Tibial nerve (tissue), 4 donors: ENCODE results near the gene WDR82. TPM values are rescaled to one million over a fixed set of nuclear protein-coding genes. Genes with fewer than 3 reads are reported as not detected.
A peak's percentile ranks its signal among the peaks of the same experiment; 100 is the strongest.

ENCODE experiments used
- DNase-seq, 2 donors: peaks; one replicate each; pipeline ENCODE4 v3.0.0-alpha.2; 2019; ENCODE audit warnings: low spot score in 2 of 2
- H3K27ac ChIP-seq, 4 donors: fragments of 200-600 bp; sonication (generic) in 3 of 4; one replicate each; pipeline ENCODE4 v1.5.1; 2017 to 2019; ENCODE audit warnings: mild to moderate bottlenecking in 1 of 4
- H3K27me3 ChIP-seq, 2 donors: fragments of 200-600 bp; sonication (generic) in 1 of 2; one replicate each; pipeline versions ENCODE4 v1.5.1 to v1.6.0; 2017 to 2019
- H3K36me3 ChIP-seq, 3 donors: fragments of 200-600 bp; sonication (generic); one replicate each; pipeline ENCODE4 v1.5.1; 2018 to 2019
- H3K4me1 ChIP-seq, 4 donors: fragments of 200-600 bp; sonication (generic) in 3 of 4; one replicate each; pipeline ENCODE4 v1.5.1; 2017 to 2019
- H3K4me3 ChIP-seq, 4 donors: fragments of 200-600 bp; sonication (generic) in 3 of 4; one replicate each; pipeline ENCODE4 v1.5.1; 2017 to 2019; ENCODE audit warnings: mild to moderate bottlenecking in 1 of 4, moderate library complexity in 1 of 4
- H3K9me3 ChIP-seq, 4 donors: fragments of 200-600 bp; sonication (generic) in 3 of 4; one replicate each; pipeline ENCODE4 v1.5.1; 2017 to 2019
- EP300 ChIP-seq, 2 donors: sonication (generic); formaldehyde crosslinking; IDR thresholded peaks; one replicate each; pipeline ENCODE4 v1.6.1; 2017; ENCODE audit warnings: antibody characterized with exemption in 2 of 2, mild to moderate bottlenecking in 1 of 2
- POLR2A ChIP-seq, 2 donors: fragments of 450-650 bp; IDR thresholded peaks; one replicate each; pipeline ENCODE4 v1.6.1; 2017; ENCODE audit warnings: antibody characterized with exemption in 2 of 2, mild to moderate bottlenecking in 2 of 2, moderate library complexity in 2 of 2
- WGBS, 2 donors: methylation state at CpG; one replicate each; pipeline ENCODE4 v1.1.5; 2018; 5-methylcytosine and 5-hydroxymethylcytosine counted together
- total RNA-seq, 4 donors: library from RNA; depleted of rRNA; stranded (reverse); fragments of >200 nt; gene quantifications; one replicate each; pipeline ENCODE4 v1.1.0, GENCODE V29; 2016
- TF ChIP-seq, protein P1 (sequence below), 5 experiments: fragments of 200-600 bp in 3 of 5; fragments of 450-650 bp in 2 of 5; sonication (generic) in 3 of 5; IDR thresholded peaks; one replicate each; pipeline ENCODE4 v1.5.1; 2016 to 2019; ENCODE audit warnings: antibody characterized with exemption in 5 of 5, mild to moderate bottlenecking in 3 of 5, moderate library complexity in 2 of 5

WDR82 gene
- total RNA-seq, 4 donors from 2014 or later: 42.1 to 52.9 (median 48.6) TPM

GRCh38 chr3:52248816-52249547 is 29.5 kb downstream of the WDR82 start:
- Histone ChIP-seq H3K4me3 (no peak overlapping the region), H3K27ac (no peak overlapping the region), H3K4me1 (peaks cover 0 to 39% (median 15%) of the 10 kb centered on the region in 4 donors), H3K27me3 (no peaks in the 10 kb centered on the region), H3K36me3 (peaks cover 0 to 66% (median 3%) of the 10 kb centered on the region in 3 donors), H3K9me3 (no peaks in the 10 kb centered on the region)
- no peak for DNase-seq
- 70 to 88% methylated on average over 7 to 8 of the region's 10 CpGs for WGBS, 2 donors
- TF ChIP-seq POLR2A (IDR thresholded peaks at IDR 0.05) (no peak), EP300 (IDR thresholded peaks at IDR 0.05) (no peak)
- TF ChIP-seq, protein P1, sequence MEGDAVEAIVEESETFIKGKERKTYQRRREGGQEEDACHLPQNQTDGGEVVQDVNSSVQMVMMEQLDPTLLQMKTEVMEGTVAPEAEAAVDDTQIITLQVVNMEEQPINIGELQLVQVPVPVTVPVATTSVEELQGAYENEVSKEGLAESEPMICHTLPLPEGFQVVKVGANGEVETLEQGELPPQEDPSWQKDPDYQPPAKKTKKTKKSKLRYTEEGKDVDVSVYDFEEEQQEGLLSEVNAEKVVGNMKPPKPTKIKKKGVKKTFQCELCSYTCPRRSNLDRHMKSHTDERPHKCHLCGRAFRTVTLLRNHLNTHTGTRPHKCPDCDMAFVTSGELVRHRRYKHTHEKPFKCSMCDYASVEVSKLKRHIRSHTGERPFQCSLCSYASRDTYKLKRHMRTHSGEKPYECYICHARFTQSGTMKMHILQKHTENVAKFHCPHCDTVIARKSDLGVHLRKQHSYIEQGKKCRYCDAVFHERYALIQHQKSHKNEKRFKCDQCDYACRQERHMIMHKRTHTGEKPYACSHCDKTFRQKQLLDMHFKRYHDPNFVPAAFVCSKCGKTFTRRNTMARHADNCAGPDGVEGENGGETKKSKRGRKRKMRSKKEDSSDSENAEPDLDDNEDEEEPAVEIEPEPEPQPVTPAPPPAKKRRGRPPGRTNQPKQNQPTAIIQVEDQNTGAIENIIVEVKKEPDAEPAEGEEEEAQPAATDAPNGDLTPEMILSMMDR (IDR thresholded peaks at IDR 0.05): no peak

DNA sequence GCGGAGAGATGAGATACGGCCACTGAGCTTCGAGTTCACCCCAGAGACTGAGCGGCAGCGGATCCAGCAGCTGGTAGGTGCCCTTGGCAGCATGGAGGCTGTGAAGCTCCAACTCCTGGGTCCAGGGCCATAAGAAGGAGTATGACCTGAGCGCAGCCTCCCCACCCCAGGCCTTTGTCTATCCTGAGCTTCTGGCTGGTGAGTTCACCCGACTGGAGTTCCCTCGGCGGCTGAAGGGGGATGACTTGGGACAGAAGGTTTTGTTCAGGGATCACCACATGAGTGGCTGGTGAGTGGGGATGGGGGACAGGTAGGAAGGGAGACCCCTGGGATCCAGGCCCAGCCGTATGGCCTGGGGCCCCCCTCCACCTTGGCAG is 30.3 kb downstream of the WDR82 start:
- Histone ChIP-seq H3K4me1 (peaks cover 0 to 32% (median 12%) of the 10 kb centered on the region in 4 donors), H3K4me3 (no peak overlapping the region), H3K36me3 (peaks cover 0 to 58% (median 3%) of the 10 kb centered on the region in 3 donors), H3K27ac (no peak overlapping the region), H3K9me3 (no peaks in the 10 kb centered on the region), H3K27me3 (no peaks in the 10 kb centered on the region)
- WGBS, 2 donors: 76 to 94% methylated on average over 8 to 10 of the region's 10 CpGs
- no peak for DNase-seq
- TF ChIP-seq, protein P1 (IDR thresholded peaks at IDR 0.05): no peak
- TF ChIP-seq POLR2A (IDR thresholded peaks at IDR 0.05): no peak

DNA sequence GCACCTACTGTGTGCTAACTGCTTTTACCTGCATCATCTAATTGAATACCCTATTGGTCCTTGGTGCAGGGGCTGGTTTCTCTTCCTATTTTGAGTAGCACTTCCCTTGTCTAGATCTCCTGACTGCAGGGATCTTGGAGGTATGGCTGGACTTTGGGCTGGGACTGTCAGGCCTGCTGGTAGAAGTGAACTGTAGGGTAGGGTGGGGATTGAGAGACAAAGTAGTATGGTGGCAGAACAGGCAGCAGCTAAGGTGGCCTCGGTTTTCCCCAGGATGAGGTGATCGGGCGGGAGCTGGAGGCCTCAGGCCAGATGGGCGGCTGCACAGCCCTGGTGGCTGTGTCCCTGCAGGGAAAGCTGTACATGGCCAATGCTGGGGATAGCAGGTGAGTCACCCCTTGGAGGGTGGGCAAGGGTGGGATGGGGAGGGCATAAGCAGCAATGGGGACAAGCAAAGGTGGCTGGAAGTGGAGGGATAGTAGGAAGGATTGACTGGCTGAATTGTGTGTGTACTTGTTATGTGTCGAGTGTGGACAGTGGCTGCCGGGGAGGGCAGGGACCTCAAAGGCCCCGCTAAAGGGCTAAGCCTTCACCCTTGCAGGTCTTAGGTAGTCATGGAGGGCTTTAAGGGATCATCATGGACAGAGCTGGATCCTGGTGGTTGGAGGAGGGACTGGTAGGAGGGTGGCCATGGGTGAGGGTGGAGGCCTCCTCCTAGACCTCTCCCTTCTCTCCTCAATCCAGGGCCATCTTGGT is 30.9 kb downstream of the WDR82 start:
- Histone ChIP-seq H3K27me3 (no peaks in the 10 kb centered on the region), H3K9me3 (no peaks in the 10 kb centered on the region), H3K4me1 (peaks cover 0 to 32% (median 10%) of the 10 kb centered on the region in 4 donors), H3K27ac (peak overlapping the region in 2 of 4 donors; percentile 89 to 95), H3K4me3 (peak overlapping the region in 1 of 4 donors; percentile 64), H3K36me3 (peaks cover 0 to 52% (median 3%) of the 10 kb centered on the region in 3 donors)
- TF ChIP-seq EP300 (IDR thresholded peaks at IDR 0.05): no peak
- TF ChIP-seq POLR2A (IDR thresholded peaks at IDR 0.05): no peak
- TF ChIP-seq, protein P1 (IDR thresholded peaks at IDR 0.05): no peak
- DNase-seq: no peak
- WGBS, 2 donors: 88 to 94% methylated on average over 7 of the region's 7 CpGs

DNA sequence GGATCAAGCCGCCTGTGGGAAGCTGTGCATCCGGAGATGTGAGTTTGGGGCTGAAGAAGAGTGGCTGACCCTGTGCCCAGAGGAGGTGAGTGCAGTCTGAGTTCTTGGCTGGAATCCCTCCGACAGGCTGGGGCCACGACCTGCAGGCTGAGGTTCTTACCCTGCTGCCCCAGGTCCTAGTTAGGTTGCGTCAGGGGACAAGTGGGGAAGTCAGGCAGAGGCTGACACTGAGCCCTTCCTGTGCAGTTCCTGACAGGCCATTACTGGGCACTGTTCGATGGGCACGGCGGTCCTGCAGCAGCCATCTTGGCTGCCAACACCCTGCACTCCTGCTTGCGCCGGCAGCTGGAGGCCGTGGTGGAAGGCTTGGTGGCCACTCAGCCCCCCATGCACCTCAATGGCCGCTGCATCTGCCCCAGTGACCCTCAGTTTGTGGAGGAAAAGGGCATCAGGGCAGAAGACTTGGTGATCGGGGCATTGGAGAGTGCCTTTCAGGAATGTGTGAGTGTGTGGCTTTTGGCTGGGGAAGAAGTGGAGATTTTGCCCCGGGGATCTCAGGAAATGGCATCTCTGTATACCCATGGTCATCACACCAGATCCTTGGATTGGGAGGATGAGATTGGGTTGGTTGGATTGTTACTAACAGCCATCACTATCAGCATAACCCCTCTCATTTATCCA is 31.6 kb downstream of the WDR82 start:
- Histone ChIP-seq H3K36me3 (peaks cover 0 to 45% (median under 1%) of the 10 kb centered on the region in 3 donors), H3K27me3 (no peaks in the 10 kb centered on the region), H3K4me1 (peaks cover 0 to 32% (median 10%) of the 10 kb centered on the region in 4 donors), H3K27ac (peak overlapping the region in 3 of 4 donors; percentile 87 to 95 (median 89)), H3K9me3 (no peaks in the 10 kb centered on the region), H3K4me3 (peak overlapping the region in 2 of 4 donors; percentile 64 to 75)
- TF ChIP-seq, protein P1 (IDR thresholded peaks at IDR 0.05): no peak
- TF ChIP-seq POLR2A (IDR thresholded peaks at IDR 0.05): no peak
- no peak for TF ChIP-seq EP300 (IDR thresholded peaks at IDR 0.05)
- DNase-seq: no peak
- 70 to 78% methylated on average over 13 to 14 of the region's 14 CpGs for WGBS, 2 donors
